ENCODE results near the gene KLHL25. TPM values are rescaled to one million over a fixed set of nuclear protein-coding genes. Genes with fewer than 3 reads are reported as not detected.

The KLHL25 gene
- total RNA-seq, 3 donors from 2014 or later = 10.9 to 21.0 (median 15.1) TPM

- Histone ChIP-seq H3K36me3 (no peaks in the 10 kb centered on the region), H3K27me3 (no peaks in the 10 kb centered on the region), H3K27ac (peak overlapping the region in 1 of 2 donors; percentile 76), H3K4me3 (no peak overlapping the region), H3K4me1 (peaks cover 0 to 3% of the 10 kb centered on the region in 2 donors), H3K9me3 (no peaks in the 10 kb centered on the region)
- TF ChIP-seq POLR2AphosphoS5 (IDR thresholded peaks at IDR 0.05) (no peak), POLR2A (IDR thresholded peaks at IDR 0.05) (no peak), CTCF (IDR thresholded peaks at IDR 0.05) (no peak)
- intact Hi-C loops (cut with DNase I; ENCODE audit: low total_unique reads) = no loop called here
- no peak for DNase-seq (ENCODE audit: low spot score in 2 of 2)
These were observed 30.0 kb downstream of the KLHL25 start for GRCh38 chr15:85764649-85765277.

GRCh38 chr15:85763673-85764633, 30.8 kb downstream of the KLHL25 start:
- no peaks in the 10 kb centered on the region for H3K9me3 ChIP-seq
- no peak for DNase-seq (ENCODE audit: low spot score in 2 of 2)
- intact Hi-C loops (cut with DNase I; ENCODE audit: low total_unique reads) = no loop called here
- H3K4me1 ChIP-seq = peaks cover 0 to 3% of the 10 kb centered on the region in 2 donors
- H3K4me3 ChIP-seq = no peak overlapping the region
- no peaks in the 10 kb centered on the region for H3K27me3 ChIP-seq
- no peak for TF ChIP-seq POLR2AphosphoS5 (IDR thresholded peaks at IDR 0.05)
- no peak for TF ChIP-seq POLR2A (IDR thresholded peaks at IDR 0.05)
- TF ChIP-seq CTCF (IDR thresholded peaks at IDR 0.05) = no peak
- H3K36me3 ChIP-seq = no peaks in the 10 kb centered on the region
- peak overlapping the region; percentile 33 to 76 for H3K27ac ChIP-seq

GRCh38 chr15:85763157-85763556, 31.6 kb downstream of the KLHL25 start:
- Histone ChIP-seq H3K27me3 (no peaks in the 10 kb centered on the region), H3K4me1 (peaks cover 0 to 3% of the 10 kb centered on the region in 2 donors), H3K4me3 (no peak overlapping the region), H3K9me3 (no peaks in the 10 kb centered on the region), H3K36me3 (no peaks in the 10 kb centered on the region), H3K27ac (peak overlapping the region in 1 of 2 donors; percentile 76)
- no peak for DNase-seq (ENCODE audit: low spot score in 2 of 2)
- intact Hi-C loops (cut with DNase I; ENCODE audit: low total_unique reads) = no loop called here
- no peak for TF ChIP-seq POLR2AphosphoS5 (IDR thresholded peaks at IDR 0.05)
- TF ChIP-seq CTCF (IDR thresholded peaks at IDR 0.05) = no peak
- TF ChIP-seq POLR2A (IDR thresholded peaks at IDR 0.05) = no peak

- Histone ChIP-seq H3K4me3 (no peak overlapping the region), H3K27ac (peak overlapping the region in 1 of 2 donors; percentile 76), H3K9me3 (no peaks in the 10 kb centered on the region), H3K27me3 (no peaks in the 10 kb centered on the region), H3K36me3 (no peaks in the 10 kb centered on the region), H3K4me1 (peaks cover 0 to 3% of the 10 kb centered on the region in 2 donors)
- DNase-seq (ENCODE audit: low spot score in 2 of 2) = no peak
- intact Hi-C loops (cut with DNase I; ENCODE audit: low total_unique reads) = no loop called here
- TF ChIP-seq POLR2AphosphoS5 (IDR thresholded peaks at IDR 0.05) (no peak), CTCF (IDR thresholded peaks at IDR 0.05) (no peak), POLR2A (IDR thresholded peaks at IDR 0.05) (no peak)
These were observed 32.0 kb downstream of the KLHL25 start for GRCh38 chr15:85762756-85763127.
